ENCODE data around the gene CAMK1D. TPM values are rescaled to one million over a fixed set of nuclear protein-coding genes. Genes with fewer than 3 reads are reported as not detected.

Gene CAMK1D
- total and polyA plus RNA-seq, 2 donors (not counting 3 experiments of a cell fraction or from before 2014, with no cell fraction given): 0.37 to 4.2 TPM

GRCh38 chr10:12409161-12409560, 59.8 kb downstream of the CAMK1D start:
- ChIA-PET CTCF (no interaction called here), POLR2A (no interaction called here)
- H3K4me1 ChIP-seq (ENCODE audit: control insufficient read depth, extremely low read depth, insufficient read depth, low read length): no peaks in the 10 kb centered on the region
- peaks cover 4 to 6% of the 10 kb centered on the region in 2 experiments for H3K27me3 ChIP-seq (ENCODE audit: control insufficient read depth in 2 of 2, insufficient read depth in 2 of 2, low read length in 2 of 2)
- no peak overlapping the region for H2AFZ ChIP-seq (ENCODE audit: low read depth, low read length)
- no TSS peak for BruUV-seq (replicated peaks)
- TF ChIP-seq POLR2AphosphoS5 (IDR thresholded peaks at IDR 0.05; ENCODE audit: insufficient read depth, low read depth, low read length) (no peak), CTCF (IDR thresholded peaks at IDR 0.05; ENCODE audit: extremely low read depth in 1 of 2, insufficient read depth in 1 of 2, low read depth in 1 of 2, low read length in 2 of 2) (no peak), MAX (IDR thresholded peaks at IDR 0.05; ENCODE audit: insufficient read depth, insufficient read length) (no peak), MYC (IDR thresholded peaks at IDR 0.05; ENCODE audit: low read depth, low read length) (no peak), EZH2 (IDR thresholded peaks at IDR 0.05; ENCODE audit: borderline replicate concordance, low read depth, low read length, severe bottlenecking) (no peak), JUN (IDR thresholded peaks at IDR 0.05; ENCODE audit: borderline replicate concordance, insufficient read depth, insufficient read length, low read depth) (no peak), POLR2A (IDR thresholded peaks at IDR 0.05; ENCODE audit: low read depth, low read length) (no peak), GATA2 (IDR thresholded peaks at IDR 0.05; ENCODE audit: insufficient read depth, insufficient read length, low read depth, low read length) (no peak), FOS (IDR thresholded peaks at IDR 0.05; ENCODE audit: borderline replicate concordance, insufficient read depth, low read length) (no peak)
- FAIRE-seq (no peak), DNase-seq (ENCODE audit: low read depth, low spot score) (no peak)
- no peak overlapping the region for H3K27ac ChIP-seq (ENCODE audit: insufficient read depth, low read depth, low read length)
- H3K4me3 ChIP-seq (replicated peaks in 1 of 3; ENCODE audit: insufficient read depth in 1 of 3, low read depth in 1 of 3, low read length in 3 of 3): no peak overlapping the region
- H3K79me2 ChIP-seq (ENCODE audit: control insufficient read depth, insufficient read depth, low read length): no peaks in the 10 kb centered on the region
- H3K9me1 ChIP-seq (replicated peaks; ENCODE audit: control insufficient read depth, extremely low read depth, insufficient read depth, low read length): no peaks in the 10 kb centered on the region
- no peaks in the 10 kb centered on the region for H3K36me3 ChIP-seq (ENCODE audit: control insufficient read depth in 2 of 2, extremely low read depth in 1 of 2, insufficient read depth in 2 of 2, low read length in 2 of 2)
- dilution Hi-C loops (cut with MboI; ENCODE audit: extremely low pct_ligation_motif_present, low sequenced_read_pairs): no loop called here
- intact Hi-C loops (cut with micrococcal nuclease): no loop called here
- no peaks in the 10 kb centered on the region for H4K20me1 ChIP-seq (replicated peaks; ENCODE audit: control insufficient read depth, extremely low read depth, insufficient read depth, low read length)
- no peaks in the 10 kb centered on the region for H3K9me3 ChIP-seq (replicated peaks; ENCODE audit: control insufficient read depth, insufficient read depth, low read length)
- H3K9ac ChIP-seq (replicated peaks; ENCODE audit: extremely low read depth, insufficient read depth, low read length): no peak overlapping the region
- H3K4me2 ChIP-seq (ENCODE audit: insufficient read depth, low read length): no peak overlapping the region

Measured in endothelial cell of umbilical vein (primary cell).